Lung (tissue), 12 donors: ENCODE results near the gene FOXN1. TPM values are rescaled to one million over a fixed set of nuclear protein-coding genes. Genes with fewer than 3 reads are reported as not detected.

Source experiments
- ATAC-seq: fragments of 200-7000 bp; cut with Tn5 transposase; one replicate; pipeline ENCODE4 v1.9.1; 2020; ENCODE audit warnings: moderate number of reproducible peaks; ENCODE audit not compliant: insufficient read depth, low FRiP score
- DNase-seq, 3 donors: peaks; one replicate each; pipeline ENCODE4 v3.0.0-alpha.2; 2013 to 2017
- H3K27ac ChIP-seq, 2 donors: one replicate each; pipeline ENCODE4 v1.5.1; 2013; ENCODE audit warnings: mild to moderate bottlenecking in 2 of 2, moderate library complexity in 2 of 2, control low read depth in 1 of 2, inconsistent platforms in 1 of 2, low read depth in 1 of 2, low read length in 1 of 2
- H3K27me3 ChIP-seq, 3 donors: one replicate each; pipeline ENCODE4 v1.5.1; 2013; ENCODE audit warnings: low read length in 2 of 3; ENCODE audit not compliant: control insufficient read depth in 3 of 3, insufficient read depth in 3 of 3
- H3K36me3 ChIP-seq, 4 donors: one replicate each; pipeline ENCODE4 v1.5.1; 2013; ENCODE audit warnings: low read length in 4 of 4, mild to moderate bottlenecking in 1 of 4, moderate library complexity in 1 of 4; ENCODE audit not compliant: control insufficient read depth in 4 of 4, insufficient read depth in 4 of 4
- H3K4me1 ChIP-seq, 5 donors: one replicate each; pipeline ENCODE4 v1.5.1; 2013; ENCODE audit warnings: low read length in 5 of 5, mild to moderate bottlenecking in 2 of 5, moderate library complexity in 1 of 5; ENCODE audit not compliant: control insufficient read depth in 5 of 5, insufficient read depth in 5 of 5
- H3K4me3 ChIP-seq: one replicate; pipeline ENCODE4 v1.5.1; 2013; ENCODE audit warnings: mild to moderate bottlenecking, control low read depth, moderate library complexity
- H3K9ac ChIP-seq, 2 donors: one replicate each; pipeline ENCODE4 v1.5.1; 2013; ENCODE audit warnings: low read length in 2 of 2, control low read depth in 1 of 2; ENCODE audit not compliant: insufficient read depth in 1 of 2
- H3K9me3 ChIP-seq, 4 donors: one replicate each; pipeline ENCODE4 v1.5.1; 2013; ENCODE audit warnings: low read length in 3 of 4, mild to moderate bottlenecking in 1 of 4, moderate library complexity in 1 of 4; ENCODE audit not compliant: control insufficient read depth in 4 of 4, insufficient read depth in 3 of 4
- CTCF ChIP-seq: IDR thresholded peaks from 2 replicates; pipeline ENCODE4 v1.5.1; 2012; ENCODE audit warnings: mild to moderate bottlenecking; ENCODE audit errors: control extremely low read depth, extremely low read depth
- WGBS, 2 donors: extraction: QIAGEN DNeasy Blood & Tissue Kit; methylation state at CpG; one replicate each; pipeline ENCODE4 v1.1.7; 2013; 5-methylcytosine and 5-hydroxymethylcytosine counted together
- polyA plus RNA-seq, 2 donors: library from polyadenylated mRNA; stranded (reverse); fragments of 200-250 nt; gene quantifications; one replicate each; pipeline ENCODE4 v1.2.1, GENCODE V29; 2013
- total RNA-seq, 2 donors: library from RNA; depleted of rRNA in 1 of 2; stranded (reverse); fragments of >200 nt in 1 of 2; gene quantifications; one replicate each; pipeline ENCODE4 v1.2.1, GENCODE V29; 2014 to 2021
- donor health status: control.
- donor health status: control.
- donor health status: Bipolar disorder and iron deficiency.
- donor health status: healthy.
- donor health status: DM: yes; HTN: yes; CAD: no.

The FOXN1 gene
- total and polyA plus RNA-seq, 4 donors: 0.13 to 0.25 (median 0.18) TPM; not detected in 1

- Histone ChIP-seq H3K27me3 (no peaks in the 10 kb centered on the region), H3K4me1 (peaks cover 0 to 39% (median 0%) of the 10 kb centered on the region in 5 donors), H3K4me3 (no peak overlapping the region), H3K9ac (peak overlapping the region in 1 of 2 donors; percentile 13), H3K27ac (no peak overlapping the region), H3K36me3 (peaks cover 0 to 5% (median under 1%) of the 10 kb centered on the region in 4 donors), H3K9me3 (no peaks in the 10 kb centered on the region)
- no peak for DNase-seq
- TF ChIP-seq CTCF: no peak
- ATAC-seq: no peak
Measured at GRCh38 chr17:28573040-28573380, 66.9 kb downstream of the FOXN1 start.

- Histone ChIP-seq H3K27me3 (no peaks in the 10 kb centered on the region), H3K4me3 (no peak overlapping the region), H3K36me3 (peaks cover 0 to 10% (median 3%) of the 10 kb centered on the region in 4 donors), H3K9ac (no peak overlapping the region), H3K9me3 (no peaks in the 10 kb centered on the region), H3K4me1 (peaks cover 0 to 39% (median 0%) of the 10 kb centered on the region in 5 donors), H3K27ac (no peak overlapping the region)
- TF ChIP-seq CTCF: no peak
- 97 to 98% methylated on average over 9 of the region's 9 CpGs for WGBS, 2 donors
- ATAC-seq: no peak
- no peak for DNase-seq
Measured at GRCh38 chr17:28573521-28573920, 67.4 kb downstream of the FOXN1 start.

- no peak overlapping the region for H3K9ac ChIP-seq
- no peak for TF ChIP-seq CTCF
- peaks cover 0 to 10% (median 3%) of the 10 kb centered on the region in 4 donors for H3K36me3 ChIP-seq
- H3K4me1 ChIP-seq: peaks cover 0 to 39% (median 0%) of the 10 kb centered on the region in 5 donors
- DNase-seq (no peak), ATAC-seq (no peak)
- no peak overlapping the region for H3K27ac ChIP-seq
- no peaks in the 10 kb centered on the region for H3K27me3 ChIP-seq
- no peaks in the 10 kb centered on the region for H3K9me3 ChIP-seq
- 94 to 96% methylated on average over 6 of the region's 6 CpGs for WGBS, 2 donors
- H3K4me3 ChIP-seq: no peak overlapping the region
Measured at GRCh38 chr17:28573966-28574480, 67.9 kb downstream of the FOXN1 start.

GRCh38 chr17:28574526-28574925 lies 68.4 kb downstream of the FOXN1 start:
- WGBS, 2 donors: 94% methylated on average over 7 of the region's 7 CpGs
- H3K4me3 ChIP-seq: no peak overlapping the region

More at GRCh38 chr17:28574526-28574925, 68.4 kb downstream of the FOXN1 start:
- H3K27ac ChIP-seq: no peak overlapping the region
- no peaks in the 10 kb centered on the region for H3K9me3 ChIP-seq
- H3K9ac ChIP-seq: no peak overlapping the region
- ATAC-seq (no peak), DNase-seq (no peak)
- no peak for TF ChIP-seq CTCF
- H3K27me3 ChIP-seq: no peaks in the 10 kb centered on the region
- H3K36me3 ChIP-seq: peaks cover 0 to 7% (median 3%) of the 10 kb centered on the region in 4 donors
- H3K4me1 ChIP-seq: peaks cover 0 to 39% (median 0%) of the 10 kb centered on the region in 5 donors
